Measurements from ENCODE around the gene NSMCE1. TPM values are rescaled to one million over a fixed set of nuclear protein-coding genes. Genes with fewer than 3 reads are reported as not detected.
A peak's percentile ranks its signal among the peaks of the same experiment; 100 is the strongest.
"Not testable (repeated sequence)": the region's sequence is repeated elsewhere in the genome, so short reads cannot be mapped to it uniquely, and the experiment has no call there.

NSMCE1 gene
- total RNA-seq, 2 donors from 2014 or later, result 119 to 165 TPM

DNA sequence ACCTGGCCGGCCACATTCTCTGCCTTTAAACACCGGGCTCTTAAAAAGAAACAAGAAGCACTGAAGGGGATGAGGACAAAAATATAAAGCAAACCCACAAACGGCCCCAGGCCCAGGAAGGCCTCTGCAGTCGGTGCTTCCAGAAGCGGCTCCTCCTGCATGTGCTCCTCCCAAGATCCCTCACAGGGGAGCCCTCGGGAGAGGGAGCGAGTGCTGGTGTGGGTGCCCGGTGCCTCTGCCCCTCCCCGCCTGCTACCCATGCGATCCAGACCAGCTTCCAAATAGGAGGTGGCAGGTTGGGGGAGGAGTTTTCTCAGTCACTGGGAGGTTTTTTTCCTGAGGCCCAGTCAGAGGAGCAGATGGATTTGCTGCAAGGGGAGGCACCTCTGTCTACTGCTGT is 49.4 kb downstream of the NSMCE1 start:
- Mint-ChIP-seq H3K9me3 (no peaks in the 10 kb centered on the region), H3K4me3 (no peak overlapping the region), H3K27me3 (ENCODE audit: low read depth) (no peaks in the 10 kb centered on the region), H3K36me3 (ENCODE audit: insufficient read depth in 2 of 2) (peaks cover 0 to 8% of the 10 kb centered on the region in 2 donors), H3K27ac (peak overlapping the region; percentile 28), H3K4me1 (ENCODE audit: low read depth) (peaks cover 4% of the 10 kb centered on the region)
- no peak for ATAC-seq (replicated peaks in 1 of 2)
- DNase-seq, result no peak

DNA sequence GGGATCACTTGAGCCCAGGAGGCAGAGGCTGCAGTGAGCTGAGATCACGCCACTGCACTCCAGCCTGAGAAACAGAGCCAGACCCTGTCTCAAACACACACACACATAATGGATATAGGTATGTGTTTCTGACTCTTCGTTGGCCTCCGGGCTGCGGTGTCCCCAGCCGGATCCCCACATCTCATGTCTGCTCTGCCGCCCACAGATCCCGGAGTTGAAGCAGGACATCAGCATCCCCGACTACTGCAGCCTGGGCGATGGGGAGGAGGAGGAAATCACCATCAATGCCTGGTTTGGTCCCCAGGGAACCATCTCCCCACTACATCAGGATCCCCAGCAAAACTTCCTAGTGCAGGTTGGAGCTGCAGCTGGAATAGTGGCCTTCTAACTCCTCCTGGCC is 49.8 kb downstream of the NSMCE1 start:
- Mint-ChIP-seq H3K27ac (peak overlapping the region; percentile 28), H3K4me3 (no peak overlapping the region), H3K9me3 (no peaks in the 10 kb centered on the region), H3K4me1 (ENCODE audit: low read depth) (peaks cover 4% of the 10 kb centered on the region), H3K36me3 (ENCODE audit: insufficient read depth in 2 of 2) (peaks cover 0 to 6% of the 10 kb centered on the region in 2 donors), H3K27me3 (ENCODE audit: low read depth) (no peaks in the 10 kb centered on the region)
- ATAC-seq (replicated peaks in 1 of 2) (no peak), DNase-seq (no peak)

GRCh38 chr16:27217256-27217655 is 51.3 kb downstream of the NSMCE1 start:
- H3K27ac Mint-ChIP-seq, result no peak overlapping the region
- no peak for ATAC-seq (replicated peaks in 1 of 2)
- no peak for DNase-seq
- no peak overlapping the region for H3K4me3 Mint-ChIP-seq
- no peaks in the 10 kb centered on the region for H3K9me3 Mint-ChIP-seq
- H3K4me1 Mint-ChIP-seq (ENCODE audit: low read depth), result peaks cover 7% of the 10 kb centered on the region
- H3K36me3 Mint-ChIP-seq (ENCODE audit: insufficient read depth in 2 of 2), result peaks cover 0 to 6% of the 10 kb centered on the region in 2 donors
- no peaks in the 10 kb centered on the region for H3K27me3 Mint-ChIP-seq (ENCODE audit: low read depth)

GRCh38 chr16:27216297-27216885 is 52.2 kb downstream of the NSMCE1 start:
- ATAC-seq (replicated peaks in 1 of 2) (no peak), DNase-seq (no peak)
- no peaks in the 10 kb centered on the region for H3K27me3 Mint-ChIP-seq (ENCODE audit: low read depth)
- peaks cover 8% of the 10 kb centered on the region for H3K4me1 Mint-ChIP-seq (ENCODE audit: low read depth)
- H3K36me3 Mint-ChIP-seq (ENCODE audit: insufficient read depth in 2 of 2), result peaks cover 0 to 6% of the 10 kb centered on the region in 2 donors
- H3K27ac Mint-ChIP-seq, result no peak overlapping the region
- H3K4me3 Mint-ChIP-seq, result no peak overlapping the region
- no peaks in the 10 kb centered on the region for H3K9me3 Mint-ChIP-seq

GRCh38 chr16:27215660-27216059 is 52.9 kb downstream of the NSMCE1 start:
- H3K9me3 Mint-ChIP-seq, result no peaks in the 10 kb centered on the region
- DNase-seq (no peak), ATAC-seq (replicated peaks in 1 of 2) (no peak)
- H3K36me3 Mint-ChIP-seq (ENCODE audit: insufficient read depth in 2 of 2), result peaks cover 0 to 11% of the 10 kb centered on the region in 2 donors
- H3K27ac Mint-ChIP-seq, result no peak overlapping the region
- H3K4me3 Mint-ChIP-seq, result no peak overlapping the region
- no peaks in the 10 kb centered on the region for H3K27me3 Mint-ChIP-seq (ENCODE audit: low read depth)
- H3K4me1 Mint-ChIP-seq (ENCODE audit: low read depth), result peaks cover 16% of the 10 kb centered on the region

- H3K27me3 Mint-ChIP-seq (ENCODE audit: low read depth), result no peaks in the 10 kb centered on the region
Measured at GRCh38 chr16:27214084-27214961, 54.2 kb downstream of the NSMCE1 start.

DNA sequence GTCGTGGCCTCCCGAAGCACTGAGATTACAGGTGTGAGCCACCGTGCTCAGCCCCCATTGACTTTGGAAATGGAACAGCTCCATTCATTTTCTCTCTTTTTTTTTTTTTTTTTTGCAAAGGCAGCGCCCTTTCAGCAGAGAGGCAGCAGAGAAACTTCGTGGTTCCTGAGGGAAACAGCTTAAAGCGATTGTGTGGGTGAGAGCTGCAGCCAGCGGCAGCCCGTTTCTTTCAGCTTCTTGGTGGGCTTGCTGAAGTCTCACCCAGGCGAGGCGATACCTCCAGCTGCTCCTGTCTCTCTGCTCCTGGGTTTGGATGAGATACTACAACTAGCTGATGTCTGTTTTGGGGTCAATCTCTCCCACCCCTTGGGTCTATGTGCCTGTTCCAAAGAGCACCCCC is 57.5 kb downstream of the NSMCE1 start:
- Mint-ChIP-seq H3K4me3 (no peak overlapping the region), H3K9me3 (no peaks in the 10 kb centered on the region), H3K27me3 (ENCODE audit: low read depth) (no peaks in the 10 kb centered on the region), H3K4me1 (ENCODE audit: low read depth) (peaks cover 29% of the 10 kb centered on the region), H3K36me3 (ENCODE audit: insufficient read depth in 2 of 2) (peaks cover 0 to 8% of the 10 kb centered on the region in 2 donors), H3K27ac (no peak overlapping the region)
- DNase-seq (no peak), ATAC-seq (replicated peaks in 1 of 2) (no peak)

More at GRCh38 chr16:27214084-27214961, 54.2 kb downstream of the NSMCE1 start:
- peaks cover 0 to 9% of the 10 kb centered on the region in 2 donors for H3K36me3 Mint-ChIP-seq (ENCODE audit: insufficient read depth in 2 of 2)
- no peaks in the 10 kb centered on the region for H3K9me3 Mint-ChIP-seq
- ATAC-seq (replicated peaks in 1 of 2) (no peak), DNase-seq (no peak)
- no peak overlapping the region for H3K4me3 Mint-ChIP-seq
- no peak overlapping the region for H3K27ac Mint-ChIP-seq
- peaks cover 24% of the 10 kb centered on the region for H3K4me1 Mint-ChIP-seq (ENCODE audit: low read depth)

GRCh38 chr16:27210174-27210573 is 58.4 kb downstream of the NSMCE1 start:
- H3K4me3 Mint-ChIP-seq, result no peak overlapping the region
- H3K9me3 Mint-ChIP-seq, result no peaks in the 10 kb centered on the region
- H3K27ac Mint-ChIP-seq, result no peak overlapping the region
- H3K4me1 Mint-ChIP-seq (ENCODE audit: low read depth), result peaks cover 29% of the 10 kb centered on the region
- ATAC-seq (replicated peaks in 1 of 2), result no peak
- H3K36me3 Mint-ChIP-seq (ENCODE audit: insufficient read depth in 2 of 2), result peaks cover 0 to 6% of the 10 kb centered on the region in 2 donors
- no peak for DNase-seq
- no peaks in the 10 kb centered on the region for H3K27me3 Mint-ChIP-seq (ENCODE audit: low read depth)

- no peak overlapping the region for H3K4me3 Mint-ChIP-seq
- H3K4me1 Mint-ChIP-seq (ENCODE audit: low read depth), result peaks cover 30% of the 10 kb centered on the region
- no peaks in the 10 kb centered on the region for H3K9me3 Mint-ChIP-seq
- H3K27me3 Mint-ChIP-seq (ENCODE audit: low read depth), result no peaks in the 10 kb centered on the region
- no peak for DNase-seq
- no peak for ATAC-seq (replicated peaks in 1 of 2)
- no peak overlapping the region for H3K27ac Mint-ChIP-seq
- peaks cover 0 to 6% of the 10 kb centered on the region in 2 donors for H3K36me3 Mint-ChIP-seq (ENCODE audit: insufficient read depth in 2 of 2)
Measured at GRCh38 chr16:27209591-27209990, 59.0 kb downstream of the NSMCE1 start.

DNA sequence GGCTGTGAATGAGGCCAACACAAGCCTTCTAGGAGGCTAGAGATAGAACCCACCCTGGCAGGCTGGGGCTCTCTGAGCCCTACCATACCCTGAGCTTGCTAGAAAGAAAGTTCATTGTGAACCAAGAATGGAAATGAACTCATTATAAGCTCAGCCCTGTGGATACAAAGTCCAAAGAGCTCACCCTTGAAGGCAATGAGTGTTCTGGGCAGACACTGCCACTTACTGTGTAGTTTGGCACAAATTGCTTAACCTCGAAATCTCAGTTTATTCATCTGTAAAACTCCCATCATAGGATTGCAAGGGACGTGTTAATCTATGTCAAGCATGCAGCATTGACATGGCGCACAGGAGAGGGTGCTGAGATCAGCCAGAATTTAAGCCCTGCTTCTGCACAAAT is 59.8 kb downstream of the NSMCE1 start:
- Mint-ChIP-seq H3K4me3 (no peak overlapping the region), H3K36me3 (ENCODE audit: insufficient read depth in 2 of 2) (peaks cover 1 to 6% of the 10 kb centered on the region in 2 donors), H3K27ac (no peak overlapping the region), H3K4me1 (ENCODE audit: low read depth) (peaks cover 35% of the 10 kb centered on the region), H3K27me3 (ENCODE audit: low read depth) (no peaks in the 10 kb centered on the region), H3K9me3 (no peaks in the 10 kb centered on the region)
- ATAC-seq (replicated peaks in 1 of 2) (no peak), DNase-seq (no peak)

GRCh38 chr16:27208081-27208680 is 60.4 kb downstream of the NSMCE1 start:
- H3K27ac Mint-ChIP-seq, result no peak overlapping the region
- no peak overlapping the region for H3K4me3 Mint-ChIP-seq
- DNase-seq (no peak), ATAC-seq (replicated peaks in 1 of 2) (no peak)
- H3K36me3 Mint-ChIP-seq (ENCODE audit: insufficient read depth in 2 of 2), result peaks cover 1 to 6% of the 10 kb centered on the region in 2 donors
- H3K9me3 Mint-ChIP-seq, result no peaks in the 10 kb centered on the region
- H3K27me3 Mint-ChIP-seq (ENCODE audit: low read depth), result no peaks in the 10 kb centered on the region
- peaks cover 39% of the 10 kb centered on the region for H3K4me1 Mint-ChIP-seq (ENCODE audit: low read depth)

- H3K27ac Mint-ChIP-seq; ATAC-seq (replicated peaks in 1 of 2); H3K9me3 Mint-ChIP-seq; DNase-seq; H3K36me3 Mint-ChIP-seq (ENCODE audit: insufficient read depth in 2 of 2); H3K4me3 Mint-ChIP-seq; H3K27me3 Mint-ChIP-seq (ENCODE audit: low read depth): not testable (repeated sequence)
- H3K4me1 Mint-ChIP-seq (ENCODE audit: low read depth), result peaks cover 46% of the 10 kb centered on the region
Measured at GRCh38 chr16:27207121-27207520, 61.5 kb downstream of the NSMCE1 start.

DNA sequence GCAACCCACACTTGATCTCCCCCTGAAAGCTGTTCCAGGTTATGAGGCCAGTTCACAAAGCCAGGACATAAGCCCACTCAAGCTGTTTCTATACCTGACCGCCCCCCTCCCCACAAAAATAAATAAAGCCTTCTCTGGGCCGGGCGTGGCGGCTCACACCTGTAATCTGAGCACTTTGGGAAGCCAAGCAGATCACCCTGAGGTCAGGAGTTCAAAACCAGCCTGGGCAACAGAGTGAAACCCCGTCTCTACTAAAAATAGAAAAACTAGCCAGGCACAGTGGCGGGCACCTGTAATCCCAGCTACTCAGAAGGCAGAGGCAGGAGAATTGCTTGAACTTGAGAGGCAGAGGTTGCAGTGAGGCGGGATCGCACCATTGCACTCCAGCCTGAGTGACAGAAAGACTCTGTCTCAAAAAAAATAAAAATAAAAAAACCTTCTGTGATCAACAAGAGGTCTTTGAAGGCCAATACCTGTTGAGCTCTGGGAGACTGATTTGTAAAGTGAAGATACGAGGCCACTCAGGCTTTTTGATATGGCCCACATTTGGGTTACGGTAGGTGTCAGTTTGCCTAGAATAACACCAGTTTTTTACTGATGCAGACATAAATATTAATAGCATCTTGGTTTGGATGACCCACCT is 63.0 kb downstream of the NSMCE1 start:
- ATAC-seq (replicated peaks in 1 of 2) (no peak), DNase-seq (no peak)
- peaks cover 0 to 4% of the 10 kb centered on the region in 2 donors for H3K9me3 Mint-ChIP-seq
- H3K27me3 Mint-ChIP-seq (ENCODE audit: low read depth), result no peaks in the 10 kb centered on the region
- no peak overlapping the region for H3K27ac Mint-ChIP-seq
- H3K4me3 Mint-ChIP-seq, result no peak overlapping the region
- peaks cover 48% of the 10 kb centered on the region for H3K4me1 Mint-ChIP-seq (ENCODE audit: low read depth)
- peaks cover under 1 to 5% of the 10 kb centered on the region in 2 donors for H3K36me3 Mint-ChIP-seq (ENCODE audit: insufficient read depth in 2 of 2)

Measured in activated T-cell treated with anti-CD3 and anti-CD28 coated beads, Interleukin-2, amount 50 U/mL, for 72 hours (primary cell).